NCI-H1436 treated with DMSO at 0.1 percent for 48 hours (cell line): ENCODE results near the gene C1QA.
"Not testable (repeated sequence)": the region's sequence is repeated elsewhere in the genome, so short reads cannot be mapped to it uniquely, and the experiment has no call there.

ENCODE experiments used
- DNase-seq: peaks from one replicate; lab custom pipeline; 2025; lab: John Stamatoyannopoulos, UW

The C1QA gene

DNA sequence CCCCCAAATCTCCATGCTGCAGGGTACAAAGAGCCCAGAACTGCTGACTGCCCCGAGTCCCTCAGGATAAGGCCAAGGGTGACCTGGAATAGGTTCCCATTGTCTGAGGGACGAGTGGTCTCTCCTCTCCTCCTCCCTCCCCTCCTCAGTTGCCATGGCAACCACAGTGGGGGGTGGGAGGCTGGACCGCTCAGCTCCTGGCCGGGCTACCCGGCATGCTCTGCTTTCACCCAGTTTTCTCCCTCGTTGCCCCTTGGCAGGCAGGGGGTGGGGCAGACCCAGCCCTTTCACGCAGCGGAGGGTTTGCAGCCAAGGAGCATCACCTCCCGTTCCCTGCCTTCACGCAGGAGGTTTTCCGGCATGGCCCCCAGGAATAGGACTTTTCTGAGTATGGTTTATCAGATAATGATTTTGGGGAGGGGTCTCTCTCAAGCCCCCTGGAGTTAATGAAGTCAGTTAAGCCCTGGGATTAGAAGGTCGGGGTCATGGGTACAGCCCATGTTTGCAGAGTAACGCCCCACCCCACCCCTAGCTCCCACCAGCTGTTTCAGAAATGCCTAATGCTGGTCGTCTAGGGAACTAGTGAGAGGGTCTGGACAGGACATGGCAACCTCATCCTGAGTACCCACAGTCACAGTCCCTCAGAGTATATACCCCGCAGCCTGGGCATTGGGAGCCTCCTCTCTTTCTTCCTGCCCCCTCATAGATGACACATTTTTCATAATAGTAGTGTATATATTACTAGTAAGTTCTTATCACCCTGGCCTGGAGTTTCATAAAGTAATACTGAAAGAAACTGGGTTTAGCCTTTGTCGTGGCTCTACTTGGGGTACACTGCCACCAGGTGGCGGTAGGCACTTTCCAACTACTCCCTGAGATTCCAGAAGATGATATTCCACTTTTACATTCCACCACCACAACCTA lies 37.3 kb downstream of the C1QA start:
- no peak for DNase-seq

- no peak for DNase-seq
These were observed 38.0 kb downstream of the C1QA start for GRCh38 chr1:22674410-22674749.

DNA sequence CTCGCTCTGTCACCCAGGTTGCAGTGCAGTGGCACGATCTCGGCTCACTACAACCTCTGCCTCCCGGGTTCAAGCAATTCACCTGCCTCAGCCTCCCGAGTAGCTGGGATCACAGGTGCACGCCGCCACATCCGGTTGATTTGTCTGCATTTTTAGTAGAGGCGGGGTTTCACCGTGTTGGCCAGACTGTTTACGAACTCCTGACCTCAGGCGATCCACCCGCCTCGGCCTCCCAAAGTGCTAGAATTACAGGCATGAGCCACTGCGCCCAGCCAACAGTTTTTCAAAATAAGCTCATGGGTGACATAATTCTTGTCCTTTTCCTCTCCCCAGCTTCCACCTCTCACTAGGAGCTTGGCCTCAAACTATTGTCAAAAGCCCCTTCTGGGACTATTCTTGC lies 39.7 kb downstream of the C1QA start:
- not testable (repeated sequence) for DNase-seq

DNA sequence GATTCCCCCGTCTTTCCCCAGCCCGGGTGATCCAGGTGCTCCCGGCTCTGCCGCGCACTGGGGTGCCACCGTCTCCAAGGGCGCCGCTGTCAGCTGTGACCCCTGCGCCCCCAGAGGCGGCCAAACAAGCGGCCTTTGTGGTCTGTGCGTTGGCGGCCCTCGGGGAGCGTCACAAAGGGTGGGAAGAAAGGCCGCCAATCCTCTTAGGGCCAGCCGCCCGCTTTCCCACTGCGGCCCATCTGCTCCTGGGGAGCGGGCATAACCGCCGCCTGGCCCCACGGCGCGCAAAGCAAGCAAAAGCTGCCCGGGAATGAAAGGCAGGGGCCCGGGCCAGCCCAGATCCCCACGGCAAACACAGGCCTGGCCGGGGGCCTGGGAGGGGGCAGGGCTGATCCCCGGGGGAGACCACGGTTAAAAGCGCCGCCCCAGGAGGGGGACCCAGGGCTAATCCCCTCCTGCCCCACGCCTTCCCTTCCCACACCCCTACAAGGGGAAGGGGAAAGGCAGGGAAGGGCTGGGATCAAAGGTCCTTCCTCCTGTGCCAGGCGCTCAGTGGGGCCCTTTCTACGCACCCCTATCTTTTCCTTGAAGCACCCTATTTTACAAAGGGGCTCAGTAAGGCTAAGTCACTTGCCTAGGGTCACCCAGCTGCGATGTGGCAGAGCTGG lies 40.6 kb downstream of the C1QA start:
- no peak for DNase-seq

DNA sequence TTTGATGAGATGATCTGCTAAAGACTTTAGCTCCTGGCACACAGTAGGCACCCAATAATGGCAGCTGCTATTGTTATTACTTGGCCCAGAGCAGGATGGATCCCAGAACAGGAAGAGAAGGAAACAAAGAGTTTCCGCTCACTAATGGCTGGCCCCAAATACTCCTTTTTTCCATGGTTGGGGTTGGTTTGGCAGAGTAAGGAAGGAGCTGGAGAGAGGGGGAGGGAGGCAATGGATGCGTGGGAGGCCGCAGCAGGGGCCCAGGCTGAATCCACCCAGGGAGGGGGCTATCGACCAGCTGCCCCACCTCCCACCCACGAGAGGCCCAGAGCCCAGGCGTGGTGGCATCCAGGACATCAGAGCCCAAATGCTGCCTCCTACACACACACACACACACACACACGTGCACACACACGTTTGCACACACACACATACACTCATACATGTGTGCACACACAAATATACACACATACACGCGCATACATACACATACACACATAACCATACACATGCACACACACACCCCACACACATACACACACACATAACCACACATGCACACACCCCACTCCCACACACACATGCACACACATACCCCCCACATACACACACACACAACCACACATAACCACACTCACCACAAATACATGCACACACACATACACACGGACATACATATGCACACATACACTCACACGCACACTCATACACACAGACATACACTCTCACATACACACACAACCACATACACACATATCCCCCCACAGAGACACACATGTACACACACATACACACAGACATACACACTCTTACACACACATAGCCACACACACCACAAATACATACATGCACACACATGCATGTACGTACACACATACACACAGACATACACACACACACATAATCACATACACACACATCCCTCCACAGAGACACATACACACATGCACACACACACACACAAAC lies 41.8 kb downstream of the C1QA start:
- DNase-seq = no peak

GRCh38 chr1:22680726-22681125 lies 44.3 kb downstream of the C1QA start:
- DNase-seq = no peak

DNA sequence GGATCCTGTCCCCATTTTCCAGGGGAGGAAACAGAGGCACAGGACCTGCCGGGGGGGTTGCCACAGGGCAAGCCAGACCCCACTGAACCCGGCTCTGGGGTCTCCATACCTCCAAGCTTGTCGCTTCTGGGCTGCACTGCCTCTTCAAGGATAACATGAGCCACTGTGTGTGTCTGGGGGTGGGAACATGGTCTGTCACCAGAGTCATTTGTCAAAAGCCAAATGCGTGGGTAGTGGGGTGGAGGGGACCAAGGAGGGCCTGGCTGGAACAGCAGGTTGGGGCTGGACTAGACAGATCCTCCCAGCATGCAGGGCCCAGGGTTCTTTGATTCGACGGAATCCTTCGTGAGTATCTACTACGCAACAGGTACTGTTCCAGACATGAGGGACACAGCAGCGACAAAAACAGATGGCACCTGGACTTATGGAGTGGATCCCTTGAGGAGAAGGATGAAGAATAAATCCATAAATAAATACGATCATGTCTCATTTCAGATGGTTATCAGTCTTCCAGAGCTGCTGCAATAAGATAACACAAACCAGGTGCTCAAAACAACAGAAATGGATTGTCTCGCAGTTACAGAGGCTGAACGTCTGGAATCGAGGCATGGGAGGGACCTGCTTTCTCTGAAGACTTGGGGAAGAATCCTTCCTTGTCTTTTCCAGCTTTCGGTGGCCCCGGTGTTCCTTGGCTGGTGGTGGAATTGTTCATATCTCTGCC lies 45.3 kb downstream of the C1QA start:
- DNase-seq = no peak

- no peak for DNase-seq
These were observed 47.1 kb downstream of the C1QA start for GRCh38 chr1:22683547-22683946.

- DNase-seq = no peak
These were observed 49.2 kb downstream of the C1QA start for GRCh38 chr1:22685591-22686059.

GRCh38 chr1:22687191-22687590 lies 50.8 kb downstream of the C1QA start:
- DNase-seq = no peak

- DNase-seq = no peak
These were observed 52.0 kb downstream of the C1QA start for GRCh38 chr1:22688466-22688865.
